Adrenal gland (tissue), 5 donors: Measurements from ENCODE around the gene POC5.

ENCODE experiments used
- POLR2A ChIP-seq, 2 donors: fragments of 450-650 bp; IDR thresholded peaks; one replicate each; pipeline ENCODE4 v1.6.1; 2017; ENCODE audit warnings: antibody characterized with exemption in 2 of 2, mild to moderate bottlenecking in 2 of 2, moderate library complexity in 1 of 2
- TF ChIP-seq, protein P1 (sequence below), 6 experiments: fragments of 450-650 bp in 4 of 6; fragments of 200-600 bp in 2 of 6; sonication (generic) in 1 of 6; IDR thresholded peaks; 1 replicate in 5 of 6; 2 replicates in 1 of 6; pipeline versions ENCODE4 v1.5.1 to v1.8.0; 2016 to 2021; ENCODE audit warnings: antibody characterized with exemption in 6 of 6, mild to moderate bottlenecking in 2 of 6, moderate library complexity in 1 of 6
- donor health status: DM: no; HTN: no; CAD: no.

DNA sequence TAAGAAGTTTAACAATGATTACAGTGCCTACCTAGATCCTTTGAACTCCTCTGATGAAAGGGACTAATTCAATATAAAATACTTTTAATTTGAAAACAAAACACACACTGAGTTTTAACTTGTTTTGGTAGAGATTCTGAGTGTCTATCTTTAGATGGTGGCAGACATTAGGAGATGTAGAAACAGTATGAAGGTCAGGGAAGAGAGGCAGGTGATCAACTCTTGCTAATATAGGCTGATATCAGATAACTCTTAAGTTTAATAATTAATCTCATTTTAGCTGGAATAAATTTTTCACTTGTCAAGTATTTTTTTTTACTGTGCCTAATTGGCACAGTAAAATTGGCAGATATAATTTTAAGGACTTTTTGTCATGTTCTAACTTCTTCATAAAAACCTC lies 30.8 kb downstream of the POC5 start:
- no peak for TF ChIP-seq POLR2A (IDR thresholded peaks at IDR 0.05)
- TF ChIP-seq, protein P1, sequence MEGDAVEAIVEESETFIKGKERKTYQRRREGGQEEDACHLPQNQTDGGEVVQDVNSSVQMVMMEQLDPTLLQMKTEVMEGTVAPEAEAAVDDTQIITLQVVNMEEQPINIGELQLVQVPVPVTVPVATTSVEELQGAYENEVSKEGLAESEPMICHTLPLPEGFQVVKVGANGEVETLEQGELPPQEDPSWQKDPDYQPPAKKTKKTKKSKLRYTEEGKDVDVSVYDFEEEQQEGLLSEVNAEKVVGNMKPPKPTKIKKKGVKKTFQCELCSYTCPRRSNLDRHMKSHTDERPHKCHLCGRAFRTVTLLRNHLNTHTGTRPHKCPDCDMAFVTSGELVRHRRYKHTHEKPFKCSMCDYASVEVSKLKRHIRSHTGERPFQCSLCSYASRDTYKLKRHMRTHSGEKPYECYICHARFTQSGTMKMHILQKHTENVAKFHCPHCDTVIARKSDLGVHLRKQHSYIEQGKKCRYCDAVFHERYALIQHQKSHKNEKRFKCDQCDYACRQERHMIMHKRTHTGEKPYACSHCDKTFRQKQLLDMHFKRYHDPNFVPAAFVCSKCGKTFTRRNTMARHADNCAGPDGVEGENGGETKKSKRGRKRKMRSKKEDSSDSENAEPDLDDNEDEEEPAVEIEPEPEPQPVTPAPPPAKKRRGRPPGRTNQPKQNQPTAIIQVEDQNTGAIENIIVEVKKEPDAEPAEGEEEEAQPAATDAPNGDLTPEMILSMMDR (IDR thresholded peaks at IDR 0.05) = no peak
